Liver (tissue), 9 donors: ENCODE measurements around the gene BRAF. TPM values are rescaled to one million over a fixed set of nuclear protein-coding genes. Genes with fewer than 3 reads are reported as not detected.

Experiments
- DNase-seq: peaks from one replicate; pipeline ENCODE4 v3.0.0-alpha.2; 2017; ENCODE audit warnings: low spot score
- H3K27ac ChIP-seq, 2 donors: one replicate each; pipeline ENCODE4 v1.7.0; 2013; ENCODE audit warnings: inconsistent platforms in 2 of 2, low read length in 2 of 2, control low read depth in 1 of 2, low read depth in 1 of 2, mild to moderate bottlenecking in 1 of 2
- H3K27me3 ChIP-seq, 4 donors: one replicate each; pipeline versions ENCODE4 v1.6.1 to v1.7.0; 2013; ENCODE audit warnings: low read length in 3 of 4, inconsistent platforms in 1 of 4, mild to moderate bottlenecking in 1 of 4, moderate library complexity in 1 of 4; ENCODE audit not compliant: control insufficient read depth in 4 of 4, insufficient read depth in 4 of 4
- H3K36me3 ChIP-seq, 4 donors: one replicate each; pipeline versions ENCODE4 v1.6.1 to v1.7.0; 2013; ENCODE audit warnings: low read length in 3 of 4, mild to moderate bottlenecking in 3 of 4, low read depth in 1 of 4, moderate library complexity in 1 of 4; ENCODE audit not compliant: control insufficient read depth in 4 of 4, insufficient read depth in 3 of 4
- H3K4me1 ChIP-seq, 4 donors: one replicate each; pipeline versions ENCODE4 v1.6.1 to v1.7.0; 2013; ENCODE audit warnings: low read length in 3 of 4, mild to moderate bottlenecking in 3 of 4, moderate library complexity in 1 of 4; ENCODE audit not compliant: control insufficient read depth in 4 of 4, insufficient read depth in 4 of 4
- H3K4me3 ChIP-seq, 3 donors: one replicate each; pipeline versions ENCODE4 v1.6.1 to v1.7.0; 2013; ENCODE audit warnings: low read length in 3 of 3, control low read depth in 1 of 3, low read depth in 1 of 3, mild to moderate bottlenecking in 1 of 3
- H3K9ac ChIP-seq, 2 donors: one replicate each; pipeline ENCODE4 v1.7.0; 2013; ENCODE audit warnings: low read length in 2 of 2, mild to moderate bottlenecking in 2 of 2, moderate library complexity in 2 of 2, control low read depth in 1 of 2, low read depth in 1 of 2
- H3K9me3 ChIP-seq, 4 donors: one replicate each; pipeline versions ENCODE4 v1.6.1 to v1.7.0; 2013; ENCODE audit warnings: low read length in 3 of 4; ENCODE audit not compliant: control insufficient read depth in 4 of 4
- EGR1 ChIP-seq, 2 donors: IDR thresholded peaks; 2 replicates each; pipeline ENCODE4 v1.6.1; 2016 to 2018; ENCODE audit warnings: antibody characterized with exemption in 2 of 2, low read depth in 2 of 2
- FOXA2 ChIP-seq: IDR thresholded peaks from 2 replicates; pipeline ENCODE4 v1.6.1; 2016; ENCODE audit warnings: antibody characterized with exemption
- JUND ChIP-seq, 2 donors: IDR thresholded peaks; 2 replicates each; pipeline ENCODE4 v1.6.1; 2016; ENCODE audit warnings: antibody characterized with exemption in 2 of 2
- RXRA ChIP-seq, 2 donors: IDR thresholded peaks; 2 replicates each; pipeline ENCODE4 v1.6.1; 2017 to 2018; ENCODE audit warnings: antibody characterized with exemption in 2 of 2, mild to moderate bottlenecking in 1 of 2
- SP1 ChIP-seq: IDR thresholded peaks from 2 replicates; pipeline ENCODE4 v1.6.1; 2018; ENCODE audit warnings: antibody characterized with exemption, mild to moderate bottlenecking
- YY1 ChIP-seq: IDR thresholded peaks from 2 replicates; pipeline ENCODE4 v1.6.1; 2016; ENCODE audit warnings: antibody characterized with exemption, mild to moderate bottlenecking
- WGBS: extraction: QIAGEN DNeasy Blood & Tissue Kit; methylation state at CpG from one replicate; pipeline ENCODE4 v1.1.7; 2013; 5-methylcytosine and 5-hydroxymethylcytosine counted together
- polyA plus RNA-seq, 2 donors: library from polyadenylated mRNA; stranded (reverse) in 1 of 2; unstranded in 1 of 2; fragments of 200-250 nt in 1 of 2; fragments of >200 nt in 1 of 2; fragmentation: Nextera tagmentation in 1 of 2; extraction: Ambion mirVana in 1 of 2; gene quantifications; one replicate each; pipeline versions ENCODE4 v1.2.1 to v1.2.3, GENCODE V29; 2013 to 2015
- total RNA-seq, 2 donors: library from RNA; depleted of rRNA; stranded (reverse); fragments of >200 nt; gene quantifications; one replicate each; pipeline ENCODE4 v1.2.3, GENCODE V29; 2014
- TF ChIP-seq, protein P1 (sequence below): fragments of 150-350 bp; IDR thresholded peaks from 2 replicates; pipeline ENCODE4 v1.5.1; 2017; ENCODE audit warnings: improper control_type of control experiment, low read depth, low read length; ENCODE audit not compliant: missing input control
- TF ChIP-seq, protein P2 (sequence below): IDR thresholded peaks from 2 replicates; pipeline ENCODE4 v1.6.1; 2016; ENCODE audit warnings: antibody characterized with exemption
- TF ChIP-seq, protein P3 (sequence below): IDR thresholded peaks from 2 replicates; pipeline ENCODE4 v1.6.1; 2016; ENCODE audit warnings: antibody characterized with exemption, mild to moderate bottlenecking
- donor health status: healthy.
- donor health status: healthy.
- donor health status: healthy.
- donor health status: healthy.
- donor health status: healthy.

BRAF gene
- total and polyA plus RNA-seq, 4 donors, result 2.6 to 21.9 (median 14.0) TPM

DNA sequence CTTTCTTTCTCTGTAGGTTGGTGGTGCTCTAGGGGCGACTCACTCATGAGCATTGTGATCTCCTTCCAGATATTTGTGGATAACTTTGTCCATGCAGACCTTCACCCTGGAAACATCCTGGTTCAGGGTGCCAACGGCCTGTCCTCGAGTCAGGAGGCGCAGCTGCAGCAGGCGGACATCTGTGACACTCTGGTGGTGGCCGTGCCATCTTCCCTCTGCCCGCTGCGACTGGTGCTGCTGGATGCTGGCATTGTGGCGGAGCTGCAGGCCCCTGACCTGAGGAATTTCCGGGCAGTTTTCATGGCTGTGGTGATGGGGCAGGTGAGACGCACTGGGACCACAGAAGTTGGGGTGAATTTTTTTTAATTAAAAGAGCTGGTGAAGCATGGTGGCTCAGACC, 237.8 kb downstream of the BRAF start:
- H3K27me3 ChIP-seq, result no peaks in the 10 kb centered on the region
- H3K36me3 ChIP-seq, result peaks cover 0 to 8% (median 5%) of the 10 kb centered on the region in 4 donors
- H3K9me3 ChIP-seq, result no peaks in the 10 kb centered on the region
- TF ChIP-seq JUND (IDR thresholded peaks at IDR 0.05), result no peak
- TF ChIP-seq, protein P1, sequence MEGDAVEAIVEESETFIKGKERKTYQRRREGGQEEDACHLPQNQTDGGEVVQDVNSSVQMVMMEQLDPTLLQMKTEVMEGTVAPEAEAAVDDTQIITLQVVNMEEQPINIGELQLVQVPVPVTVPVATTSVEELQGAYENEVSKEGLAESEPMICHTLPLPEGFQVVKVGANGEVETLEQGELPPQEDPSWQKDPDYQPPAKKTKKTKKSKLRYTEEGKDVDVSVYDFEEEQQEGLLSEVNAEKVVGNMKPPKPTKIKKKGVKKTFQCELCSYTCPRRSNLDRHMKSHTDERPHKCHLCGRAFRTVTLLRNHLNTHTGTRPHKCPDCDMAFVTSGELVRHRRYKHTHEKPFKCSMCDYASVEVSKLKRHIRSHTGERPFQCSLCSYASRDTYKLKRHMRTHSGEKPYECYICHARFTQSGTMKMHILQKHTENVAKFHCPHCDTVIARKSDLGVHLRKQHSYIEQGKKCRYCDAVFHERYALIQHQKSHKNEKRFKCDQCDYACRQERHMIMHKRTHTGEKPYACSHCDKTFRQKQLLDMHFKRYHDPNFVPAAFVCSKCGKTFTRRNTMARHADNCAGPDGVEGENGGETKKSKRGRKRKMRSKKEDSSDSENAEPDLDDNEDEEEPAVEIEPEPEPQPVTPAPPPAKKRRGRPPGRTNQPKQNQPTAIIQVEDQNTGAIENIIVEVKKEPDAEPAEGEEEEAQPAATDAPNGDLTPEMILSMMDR, result no peak
- TF ChIP-seq SP1, result no peak
- no peak for TF ChIP-seq EGR1 (IDR thresholded peaks at IDR 0.05; ENCODE audit: low read depth in 2 of 2)
- no peak for TF ChIP-seq FOXA2
- no peak for TF ChIP-seq RXRA (IDR thresholded peaks at IDR 0.05)
- TF ChIP-seq YY1, result no peak
- TF ChIP-seq, protein P2, sequence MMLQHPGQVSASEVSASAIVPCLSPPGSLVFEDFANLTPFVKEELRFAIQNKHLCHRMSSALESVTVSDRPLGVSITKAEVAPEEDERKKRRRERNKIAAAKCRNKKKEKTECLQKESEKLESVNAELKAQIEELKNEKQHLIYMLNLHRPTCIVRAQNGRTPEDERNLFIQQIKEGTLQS, result no peak
- H3K27ac ChIP-seq, result no peak overlapping the region
- H3K4me1 ChIP-seq, result peaks cover 0 to 6% (median 3%) of the 10 kb centered on the region in 4 donors
- WGBS, result 98% methylated on average over 11 of the region's 11 CpGs
- no peak overlapping the region for H3K4me3 ChIP-seq
- no peak overlapping the region for H3K9ac ChIP-seq
- DNase-seq, result no peak

DNA sequence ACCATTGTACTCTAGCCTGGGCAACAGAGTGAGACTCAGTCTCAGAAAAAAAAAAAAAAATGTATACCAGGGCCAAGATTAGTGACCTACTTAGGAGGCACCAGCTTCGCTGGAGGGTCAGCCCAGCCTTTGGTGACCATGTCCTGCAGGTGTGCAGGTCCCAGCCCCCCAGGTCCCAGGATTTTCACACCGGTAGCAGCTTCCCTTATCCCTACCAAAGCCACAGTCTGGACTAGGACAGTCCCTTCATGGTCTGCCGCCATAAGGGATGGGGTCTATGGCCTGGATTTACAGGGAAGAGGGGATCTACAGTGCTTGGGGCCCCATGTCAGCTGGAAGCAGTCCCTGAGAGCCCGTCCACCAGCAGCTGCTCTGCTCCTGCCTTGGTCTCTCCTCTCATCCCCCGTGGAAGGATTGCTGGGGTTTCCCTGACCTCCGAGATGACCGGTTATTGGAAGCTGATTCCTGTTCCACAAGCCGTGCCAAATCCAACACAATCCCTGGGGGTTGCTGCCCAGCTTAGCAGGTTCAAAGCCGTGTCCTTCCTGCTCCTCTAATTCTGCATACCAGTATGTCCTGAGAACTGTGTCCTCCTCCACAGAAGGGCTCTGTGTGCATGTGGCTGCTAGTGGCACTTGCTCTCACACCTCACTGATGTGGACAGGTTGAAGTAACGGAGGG, 239.2 kb downstream of the BRAF start:
- Histone ChIP-seq H3K4me1 (peaks cover 0 to 6% (median 3%) of the 10 kb centered on the region in 4 donors), H3K27me3 (no peaks in the 10 kb centered on the region), H3K36me3 (peaks cover 0 to 13% (median 4%) of the 10 kb centered on the region in 4 donors), H3K27ac (no peak overlapping the region), H3K9ac (no peak overlapping the region), H3K9me3 (no peaks in the 10 kb centered on the region), H3K4me3 (no peak overlapping the region)
- WGBS, result 59% methylated on average over 10 of the region's 10 CpGs
- TF ChIP-seq, protein P3, sequence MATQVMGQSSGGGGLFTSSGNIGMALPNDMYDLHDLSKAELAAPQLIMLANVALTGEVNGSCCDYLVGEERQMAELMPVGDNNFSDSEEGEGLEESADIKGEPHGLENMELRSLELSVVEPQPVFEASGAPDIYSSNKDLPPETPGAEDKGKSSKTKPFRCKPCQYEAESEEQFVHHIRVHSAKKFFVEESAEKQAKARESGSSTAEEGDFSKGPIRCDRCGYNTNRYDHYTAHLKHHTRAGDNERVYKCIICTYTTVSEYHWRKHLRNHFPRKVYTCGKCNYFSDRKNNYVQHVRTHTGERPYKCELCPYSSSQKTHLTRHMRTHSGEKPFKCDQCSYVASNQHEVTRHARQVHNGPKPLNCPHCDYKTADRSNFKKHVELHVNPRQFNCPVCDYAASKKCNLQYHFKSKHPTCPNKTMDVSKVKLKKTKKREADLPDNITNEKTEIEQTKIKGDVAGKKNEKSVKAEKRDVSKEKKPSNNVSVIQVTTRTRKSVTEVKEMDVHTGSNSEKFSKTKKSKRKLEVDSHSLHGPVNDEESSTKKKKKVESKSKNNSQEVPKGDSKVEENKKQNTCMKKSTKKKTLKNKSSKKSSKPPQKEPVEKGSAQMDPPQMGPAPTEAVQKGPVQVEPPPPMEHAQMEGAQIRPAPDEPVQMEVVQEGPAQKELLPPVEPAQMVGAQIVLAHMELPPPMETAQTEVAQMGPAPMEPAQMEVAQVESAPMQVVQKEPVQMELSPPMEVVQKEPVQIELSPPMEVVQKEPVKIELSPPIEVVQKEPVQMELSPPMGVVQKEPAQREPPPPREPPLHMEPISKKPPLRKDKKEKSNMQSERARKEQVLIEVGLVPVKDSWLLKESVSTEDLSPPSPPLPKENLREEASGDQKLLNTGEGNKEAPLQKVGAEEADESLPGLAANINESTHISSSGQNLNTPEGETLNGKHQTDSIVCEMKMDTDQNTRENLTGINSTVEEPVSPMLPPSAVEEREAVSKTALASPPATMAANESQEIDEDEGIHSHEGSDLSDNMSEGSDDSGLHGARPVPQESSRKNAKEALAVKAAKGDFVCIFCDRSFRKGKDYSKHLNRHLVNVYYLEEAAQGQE, result no peak
- TF ChIP-seq EGR1 (IDR thresholded peaks at IDR 0.05; ENCODE audit: low read depth in 2 of 2), result no peak
- no peak for DNase-seq
